ENCODE measurements around the gene PITX2. TPM values are rescaled to one million over a fixed set of nuclear protein-coding genes. Genes with fewer than 3 reads are reported as not detected.

The PITX2 gene
- total RNA-seq, 1 experiment from 2014 or later = 0.77 TPM

GRCh38 chr4:110639207-110640090 is 16.6 kb upstream of the PITX2 start:
- CTCF ChIA-PET = interaction anchor here (0.5 to 1.0 kb wide), 3 partner anchors 23 to 983 kb away, joined by 3 to 4 read pairs (median 3); no protein-coding TSS in a partner anchor
- no peak overlapping the region for H3K27ac Mint-ChIP-seq (ENCODE audit: low read depth, unreplicated experiment)
- H3K4me1 Mint-ChIP-seq (ENCODE audit: insufficient read depth, unreplicated experiment) = peaks cover 6% of the 10 kb centered on the region
- POLR2A ChIA-PET = interaction anchor here (0.6 kb wide), 1 partner anchor 774 kb away, joined by 4 read pairs; no protein-coding TSS in a partner anchor
- H3K9me3 Mint-ChIP-seq (ENCODE audit: unreplicated experiment) = peaks cover 9% of the 10 kb centered on the region
- intact Hi-C loops (cut with micrococcal nuclease) = loop anchor here (10.0 kb wide), 1 partner anchor 495 kb away; no protein-coding TSS in a partner anchor
- no peak for DNase-seq (ENCODE audit: unreplicated experiment)
- no peak for TF ChIP-seq CTCF (IDR thresholded peaks at IDR 0.05; ENCODE audit: unreplicated experiment)
- no TSS peak for BruUV-seq (replicated peaks)
- no peaks in the 10 kb centered on the region for H3K36me3 Mint-ChIP-seq (ENCODE audit: insufficient read depth, unreplicated experiment)
- H3K27me3 Mint-ChIP-seq (ENCODE audit: insufficient read depth, unreplicated experiment) = peaks cover 63% of the 10 kb centered on the region
- H3K4me3 Mint-ChIP-seq (ENCODE audit: unreplicated experiment) = no peak overlapping the region

- H3K27ac Mint-ChIP-seq (ENCODE audit: low read depth, unreplicated experiment) = no peak overlapping the region
- DNase-seq (ENCODE audit: unreplicated experiment) = no peak
- BruUV-seq (replicated peaks) = no TSS peak
- H3K36me3 Mint-ChIP-seq (ENCODE audit: insufficient read depth, unreplicated experiment) = no peaks in the 10 kb centered on the region
- peaks cover 55% of the 10 kb centered on the region for H3K27me3 Mint-ChIP-seq (ENCODE audit: insufficient read depth, unreplicated experiment)
- H3K4me1 Mint-ChIP-seq (ENCODE audit: insufficient read depth, unreplicated experiment) = peaks cover 6% of the 10 kb centered on the region
- no peak for TF ChIP-seq CTCF (IDR thresholded peaks at IDR 0.05; ENCODE audit: unreplicated experiment)
- H3K9me3 Mint-ChIP-seq (ENCODE audit: unreplicated experiment) = peaks cover 9% of the 10 kb centered on the region
- CTCF ChIA-PET = no interaction called here
- POLR2A ChIA-PET = no interaction called here
- H3K4me3 Mint-ChIP-seq (ENCODE audit: unreplicated experiment) = no peak overlapping the region
- intact Hi-C loops (cut with micrococcal nuclease) = loop anchor here (10.0 kb wide), 1 partner anchor 497 kb away; no protein-coding TSS in a partner anchor
Measured at GRCh38 chr4:110638089-110638746, 15.3 kb upstream of the PITX2 start.

DNA sequence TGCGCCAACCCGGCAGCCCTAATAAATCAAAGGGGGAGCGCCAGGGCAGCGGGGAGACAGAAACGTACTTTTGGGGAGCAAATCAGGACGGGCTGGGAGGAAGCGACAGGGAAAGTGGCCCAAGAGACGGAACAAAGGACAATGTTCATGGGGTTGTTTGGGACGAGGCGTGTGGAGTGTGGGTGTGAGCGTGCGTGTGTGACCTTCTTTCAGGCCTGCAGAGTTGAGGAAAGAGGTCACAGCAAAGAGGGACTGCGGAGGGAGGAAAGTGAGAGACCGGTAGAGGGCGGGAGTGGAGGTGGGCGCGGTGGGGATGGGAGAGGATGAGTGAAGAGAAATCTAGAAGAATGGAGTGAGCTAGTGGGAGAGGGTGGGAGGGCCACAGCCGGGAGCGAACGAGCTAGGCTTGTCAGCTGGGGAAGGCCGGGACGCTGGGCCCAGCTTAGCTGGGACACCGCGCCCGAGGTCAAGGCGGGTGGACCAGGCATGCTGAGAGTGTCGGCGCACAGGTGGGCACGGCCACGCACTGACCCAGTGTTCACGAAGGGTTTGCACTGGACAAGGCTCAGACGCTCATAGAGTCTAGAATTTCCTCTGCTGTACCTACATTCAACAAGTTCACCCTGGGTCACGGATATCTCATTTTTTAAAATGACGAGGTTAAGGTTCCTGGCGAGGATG is 14.7 kb upstream of the PITX2 start:
- H3K27me3 Mint-ChIP-seq (ENCODE audit: insufficient read depth, unreplicated experiment) = peaks cover 55% of the 10 kb centered on the region

More for the DNA sequence above, 14.7 kb upstream of the PITX2 start:
- Mint-ChIP-seq H3K36me3 (ENCODE audit: insufficient read depth, unreplicated experiment) (no peaks in the 10 kb centered on the region), H3K4me1 (ENCODE audit: insufficient read depth, unreplicated experiment) (peaks cover 6% of the 10 kb centered on the region), H3K4me3 (ENCODE audit: unreplicated experiment) (peak overlapping the region; percentile 66), H3K9me3 (ENCODE audit: unreplicated experiment) (peaks cover 9% of the 10 kb centered on the region), H3K27ac (ENCODE audit: low read depth, unreplicated experiment) (no peak overlapping the region)
- no peak for DNase-seq (ENCODE audit: unreplicated experiment)
- no TSS peak for BruUV-seq (replicated peaks)
- ChIA-PET POLR2A (no interaction called here), CTCF (no interaction called here)
- no peak for TF ChIP-seq CTCF (IDR thresholded peaks at IDR 0.05; ENCODE audit: unreplicated experiment)
- intact Hi-C loops (cut with micrococcal nuclease) = loop anchor here (10.0 kb wide), 1 partner anchor 497 kb away; no protein-coding TSS in a partner anchor

All from MCF 10A (cell line).